ENCODE measurements around the gene ALAS1. TPM values are rescaled to one million over a fixed set of nuclear protein-coding genes. Genes with fewer than 3 reads are reported as not detected.
A peak's percentile ranks its signal among the peaks of the same experiment; 100 is the strongest.

ALAS1 gene
- total and polyA plus RNA-seq, 2 of the 13 experiments (the other 11 are each of a cell fraction or from before 2014, with no cell fraction given), result 36.0 to 43.2 TPM

DNA sequence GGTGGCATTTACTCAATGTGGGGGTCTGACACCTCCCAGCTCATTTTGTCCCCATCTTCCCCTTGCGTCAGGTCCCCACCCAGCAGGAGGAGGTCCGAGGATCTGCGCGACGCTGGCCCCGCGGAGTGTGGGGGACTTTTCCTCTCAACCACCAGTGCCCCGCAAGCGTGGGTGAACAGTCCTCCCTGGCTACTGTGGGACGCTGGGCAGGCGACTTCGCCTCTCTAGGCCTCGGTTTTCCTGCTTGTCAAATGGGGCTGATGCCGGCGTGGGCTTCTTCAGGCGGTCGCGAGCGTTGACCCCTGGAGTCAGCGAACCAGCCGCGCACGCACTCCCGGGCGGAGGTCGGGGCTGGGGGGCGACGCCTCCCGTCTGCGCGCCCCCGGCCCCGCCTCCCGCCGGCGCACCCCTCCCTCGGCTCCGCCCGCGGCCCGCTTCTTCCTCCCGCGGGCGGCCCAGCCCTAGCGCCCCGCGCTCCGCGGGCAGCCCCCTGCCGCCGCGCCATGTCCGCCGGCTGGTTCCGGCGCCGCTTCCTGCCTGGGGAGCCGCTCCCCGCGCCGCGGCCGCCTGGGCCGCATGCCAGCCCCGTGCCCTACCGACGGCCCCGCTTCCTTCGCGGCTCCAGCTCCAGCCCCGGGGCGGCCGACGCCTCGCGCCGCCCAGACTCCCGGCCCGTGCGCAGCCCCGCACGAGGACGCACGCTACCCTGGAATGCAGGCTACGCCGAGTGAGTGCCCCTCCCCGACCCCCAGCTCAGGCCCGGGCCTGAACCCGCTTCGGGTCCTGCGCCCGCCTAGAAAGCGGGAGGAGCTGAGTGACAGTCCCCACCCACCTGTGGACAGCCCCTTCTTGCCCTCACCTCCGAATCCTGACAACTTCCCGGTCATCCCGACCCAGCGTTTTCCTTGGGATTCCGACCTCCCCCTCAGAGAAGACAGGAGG, 47.6 kb downstream of the ALAS1 start, which contains the start of gene PPM1M (continued):
- TF ChIP-seq ZNF142 (CRISPR knock-in tag; IDR thresholded peaks at IDR 0.05) (peak; percentile 84; the same call in 1 of the 2 replicates), LCORL (IDR thresholded peaks at IDR 0.05) (no peak), LCORL (CRISPR knock-in tag; IDR thresholded peaks at IDR 0.05) (no peak), ZNF431 (CRISPR knock-in tag; IDR thresholded peaks at IDR 0.05; ENCODE audit: borderline replicate concordance, low read depth) (peak; percentile 51; the same call in 1 of the 2 replicates), ZNF232 (CRISPR knock-in tag; IDR thresholded peaks at IDR 0.05; ENCODE audit: borderline replicate concordance) (0 out of 2 replicates have a peak, but pooled peaks have one; percentile 54), ZNF773 (CRISPR knock-in tag; IDR thresholded peaks at IDR 0.05; ENCODE audit: borderline replicate concordance) (peak; percentile 92; the same call in 1 of the 2 replicates), YEATS4 (CRISPR knock-in tag; IDR thresholded peaks at IDR 0.05; ENCODE audit: borderline replicate concordance) (peak; percentile 56; the same call in 1 of the 2 replicates), ZNF709 (CRISPR knock-in tag; IDR thresholded peaks at IDR 0.05) (peak; percentile 82; the same call in 1 of the 2 replicates), ZFP36L1 (CRISPR knock-in tag; IDR thresholded peaks at IDR 0.05) (peak; percentile 80; the same call in 1 of the 2 replicates), ZNF253 (CRISPR knock-in tag; IDR thresholded peaks at IDR 0.05; ENCODE audit: borderline replicate concordance) (no peak), ZBTB4 (CRISPR knock-in tag; IDR thresholded peaks at IDR 0.05; ENCODE audit: borderline replicate concordance) (0 out of 2 replicates have a peak, but pooled peaks have one; percentile 4), ZNF713 (CRISPR knock-in tag; IDR thresholded peaks at IDR 0.05) (no peak)

Measured in HepG2 (cell line).